IMR-90 (cell line): ENCODE measurements around the gene ZNF695. TPM values are rescaled to one million over a fixed set of nuclear protein-coding genes. Genes with fewer than 3 reads are reported as not detected.

Experiments used
- ATAC-seq: fragments of 200-7000 bp; cut with Tn5 transposase; 2 replicates; pipeline ENCODE4 v1.9.1; 2020; ENCODE audit warnings: low read depth, mild to moderate bottlenecking, moderate library complexity
- BruUV-seq: library from RNA; stranded (reverse); fragments of 400-500 nt; replicated peaks from 2 replicates; lab custom pipeline; 2021; lab: Mats Ljungman, UMichigan
- CTCF ChIA-PET: fragments of 300-600 bp; formaldehyde crosslinking; extraction: SDS; loops from one replicate; lab custom pipeline; 2021; ENCODE audit warnings: antibody characterized with exemption; lab: Yijun Ruan, JAX
- POLR2A ChIA-PET: fragments of 300-600 bp; sonication (Branson Sonifier 250); formaldehyde crosslinking; loops from one replicate; lab custom pipeline; 2022; ENCODE audit warnings: antibody characterized with exemption; ENCODE audit not compliant: unreplicated experiment; lab: Charles Lee
- DNase-seq: peaks from one replicate; pipeline ENCODE4 v3.0.0; 2013
- H2AFZ ChIP-seq: replicated peaks from 2 replicates; pipeline ENCODE3; 2013; ENCODE audit warnings: low read length, mild to moderate bottlenecking; ENCODE audit not compliant: poor library complexity
- H2AK5ac ChIP-seq: 2 replicates; pipeline ENCODE4 v1.6.1; 2013; ENCODE audit warnings: low read depth, low read length, inconsistent platforms
- H2AK9ac ChIP-seq: replicated peaks from 2 replicates; pipeline ENCODE3; 2013; ENCODE audit warnings: mild to moderate bottlenecking, low read depth, low read length, moderate library complexity; ENCODE audit not compliant: poor library complexity
- H2BK120ac ChIP-seq: 2 replicates; pipeline ENCODE4 v1.6.1; 2013; ENCODE audit warnings: low read depth, low read length, inconsistent platforms
- H2BK15ac ChIP-seq: 3 replicates; pipeline ENCODE4 v1.6.1; 2013; ENCODE audit warnings: low read depth, low read length, inconsistent platforms
- H2BK20ac ChIP-seq: 2 replicates; pipeline ENCODE4 v1.6.1; 2013; ENCODE audit warnings: low read depth, mild to moderate bottlenecking, inconsistent platforms, low read length, moderate library complexity
- H2BK5ac ChIP-seq: 2 replicates; pipeline ENCODE4 v1.6.1; 2013; ENCODE audit warnings: mild to moderate bottlenecking, low read depth, low read length, inconsistent platforms; ENCODE audit not compliant: poor library complexity, severe bottlenecking
- H3K14ac ChIP-seq: replicated peaks from 2 replicates; pipeline ENCODE4 v1.6.1; 2013; ENCODE audit warnings: low read depth, low read length, inconsistent platforms
- H3K18ac ChIP-seq: 2 replicates; pipeline ENCODE4 v1.6.1; 2013; ENCODE audit warnings: low read depth, low read length, control low read depth
- H3K23ac ChIP-seq: 2 replicates; pipeline ENCODE4 v1.6.1; 2013; ENCODE audit warnings: low read depth, low read length, inconsistent platforms
- H3K27ac ChIP-seq: 2 replicates; pipeline ENCODE4 v1.5.1; 2013; ENCODE audit warnings: mild to moderate bottlenecking, control low read depth, low read length; ENCODE audit not compliant: insufficient read depth
- H3K27me3 ChIP-seq: 2 replicates; pipeline ENCODE4 v1.6.1; 2013; ENCODE audit warnings: low read length; ENCODE audit not compliant: control insufficient read depth, insufficient read depth
- H3K36me3 ChIP-seq: 2 replicates; pipeline ENCODE4 v1.6.1; 2013; ENCODE audit warnings: low read length, mixed read lengths; ENCODE audit not compliant: control insufficient read depth, insufficient read depth
- H3K4ac ChIP-seq: 2 replicates; pipeline ENCODE4 v1.6.1; 2013; ENCODE audit warnings: low read depth, low read length, inconsistent platforms
- H3K4me1 ChIP-seq: 2 replicates; pipeline ENCODE4 v1.6.1; 2013; ENCODE audit warnings: low read length, mixed read lengths; ENCODE audit not compliant: control insufficient read depth, insufficient read depth
- H3K4me2 ChIP-seq: 2 replicates; pipeline ENCODE4 v1.6.1; 2013; ENCODE audit warnings: low read depth, mild to moderate bottlenecking, control low read depth, low read length, moderate library complexity
- H3K4me3 ChIP-seq: 2 replicates; pipeline ENCODE4 v1.5.1; 2013; ENCODE audit warnings: low read depth, mild to moderate bottlenecking, control low read depth, low read length, moderate library complexity; ENCODE audit not compliant: insufficient read depth
- H3K56ac ChIP-seq: 2 replicates; pipeline ENCODE4 v1.6.1; 2013; ENCODE audit warnings: low read length, inconsistent platforms; ENCODE audit not compliant: insufficient read depth; ENCODE audit errors: extremely low read depth
- H3K79me1 ChIP-seq, 2 experiments: 2 replicates each; pipeline ENCODE4 v1.6.1; 2013; ENCODE audit warnings: low read length in 2 of 2, inconsistent platforms in 1 of 2, low read depth in 1 of 2
- H3K9ac ChIP-seq: 2 replicates; pipeline ENCODE4 v1.6.1; 2013; ENCODE audit warnings: low read depth, low read length, control low read depth
- H3K9me1 ChIP-seq: 2 replicates; pipeline ENCODE4 v1.6.1; 2013; ENCODE audit warnings: low read length, inconsistent platforms; ENCODE audit not compliant: insufficient read depth
- H3K9me3 ChIP-seq: 2 replicates; pipeline ENCODE4 v1.6.1; 2013; ENCODE audit warnings: low read length; ENCODE audit not compliant: control insufficient read depth, insufficient read depth
- H4K20me1 ChIP-seq: 2 replicates; pipeline ENCODE4 v1.6.1; 2013; ENCODE audit warnings: low read length, inconsistent platforms; ENCODE audit not compliant: insufficient read depth
- H4K5ac ChIP-seq: 2 replicates; pipeline ENCODE4 v1.6.1; 2013; ENCODE audit warnings: mild to moderate bottlenecking, low read depth, low read length, control low read depth
- H4K8ac ChIP-seq, 2 experiments: 2 replicates each; pipeline ENCODE4 v1.6.1; 2013; ENCODE audit warnings: low read depth in 2 of 2, low read length in 2 of 2, control low read depth in 1 of 2, inconsistent platforms in 1 of 2
- H4K91ac ChIP-seq: 2 replicates; pipeline ENCODE4 v1.6.1; 2013; ENCODE audit warnings: low read depth, low read length, inconsistent platforms; ENCODE audit not compliant: insufficient read depth
- BHLHE40 ChIP-seq: fragments of 150-350 bp; IDR thresholded peaks from 2 replicates; pipeline ENCODE4 v1.6.1; 2016; ENCODE audit warnings: mild to moderate bottlenecking, low read depth, low read length
- CEBPB ChIP-seq: IDR thresholded peaks from 2 replicates; pipeline ENCODE4 v1.6.1; 2012; ENCODE audit warnings: low read depth, low read length, improper control_type of control experiment
- MAFK ChIP-seq: IDR thresholded peaks from 2 replicates; pipeline ENCODE4 v1.6.1; 2012; ENCODE audit warnings: low read depth, low read length, improper control_type of control experiment
- MAZ ChIP-seq: IDR thresholded peaks from 2 replicates; pipeline ENCODE4 v1.6.1; 2012; ENCODE audit warnings: low read depth, mild to moderate bottlenecking, low read length, improper control_type of control experiment, moderate library complexity, borderline replicate concordance
- NFE2L2 ChIP-seq: fragments of 150-350 bp; IDR thresholded peaks from 2 replicates; pipeline ENCODE4 v1.6.1; 2016; ENCODE audit warnings: low read depth, mild to moderate bottlenecking, low read length
- RAD21 ChIP-seq: IDR thresholded peaks from 2 replicates; pipeline ENCODE4 v1.6.1; 2012; ENCODE audit warnings: low read length, improper control_type of control experiment
- RCOR1 ChIP-seq: IDR thresholded peaks from 2 replicates; pipeline ENCODE4 v1.6.1; 2012; ENCODE audit warnings: mild to moderate bottlenecking, low read length, improper control_type of control experiment; ENCODE audit not compliant: insufficient replicate concordance
- SMC3 ChIP-seq: fragments of 150-350 bp; IDR thresholded peaks from 2 replicates; pipeline ENCODE4 v1.6.1; 2016; ENCODE audit warnings: low read depth, mild to moderate bottlenecking, antibody characterized with exemption, low read length, moderate library complexity
- USF2 ChIP-seq: fragments of 150-350 bp; IDR thresholded peaks from 2 replicates; pipeline ENCODE4 v1.6.1; 2017; ENCODE audit warnings: mild to moderate bottlenecking, antibody characterized with exemption, low read length, low read depth
- WGBS, 2 experiments: methylation state at CpG; one replicate each; pipeline versions ENCODE4 v1.1.5 to v1.1.7; 2013; ENCODE audit warnings: missing lambda C conversion rate in 2 of 2; ENCODE audit not compliant: insufficient read length in 1 of 2; ENCODE audit errors: extremely low coverage in 2 of 2; 5-methylcytosine and 5-hydroxymethylcytosine counted together
- dilution Hi-C: fragments of 300-500 bp; cut with HindIII; formaldehyde crosslinking; loops from one replicate; pipeline ENCODE4 v1.14.3; 2018; ENCODE audit warnings: low sequenced_read_pairs; ENCODE audit not compliant: unreplicated experiment
- in situ Hi-C: fragments of 300-500 bp; cut with MboI; formaldehyde crosslinking; loops from 3 replicates; pipeline ENCODE4 v1.14.3; 2019; ENCODE audit warnings: low sequenced_read_pairs, inconsistent platforms, mixed read lengths
- intact Hi-C: fragments of 100-400 bp; cut with micrococcal nuclease; formaldehyde crosslinking; loops from 2 replicates; pipeline ENCODE4 v1.10.0; 2022
- polyA plus RNA-seq, 3 experiments: library from polyadenylated mRNA; depleted of rRNA; stranded (reverse); fragments of >200 nt; gene quantifications; 2 replicates each; pipeline ENCODE4 v1.2.3, GENCODE V29; 2012; ENCODE audit warnings: low replicate concordance in 1 of 3
- total RNA-seq: library from RNA; depleted of rRNA; stranded (reverse); fragments of >200 nt; gene quantifications from 2 replicates; pipeline ENCODE4 v1.2.3, GENCODE V29; 2012
- TF ChIP-seq, protein P1 (sequence below): conservative IDR thresholded peaks from 2 replicates; pipeline ENCODE4 v1.5.1; 2012; ENCODE audit warnings: mild to moderate bottlenecking, low read depth, low read length, improper control_type of control experiment
- TF ChIP-seq, protein P2 (sequence below): fragments of 150-350 bp; IDR thresholded peaks from 2 replicates; pipeline ENCODE4 v1.6.1; 2016; ENCODE audit warnings: low read depth, mild to moderate bottlenecking, low read length, moderate library complexity, borderline replicate concordance

The ZNF695 gene
- total and polyA plus RNA-seq, 2 of the 4 experiments (the other 2 are of a cell fraction): 0.54 to 0.75 TPM

- Histone ChIP-seq H3K9me1 (no peaks in the 10 kb centered on the region), H3K14ac (no peak overlapping the region), H3K9ac (no peak overlapping the region), H3K79me1 (no peaks in the 10 kb centered on the region), H2BK120ac (no peak overlapping the region), H3K4me3 (no peak overlapping the region), H2BK15ac (no peak overlapping the region), H3K36me3 (no peaks in the 10 kb centered on the region), H3K23ac (no peak overlapping the region), H3K18ac (no peak overlapping the region), H4K5ac (no peak overlapping the region), H4K91ac (no peak overlapping the region), H2AK9ac (no peak overlapping the region), H2AK5ac (no peak overlapping the region), H2AFZ (no peak overlapping the region), H2BK5ac (no peak overlapping the region), H3K9me3 (peaks cover 32% of the 10 kb centered on the region), H4K20me1 (no peaks in the 10 kb centered on the region), H3K4me2 (no peak overlapping the region), H3K4ac (no peak overlapping the region), H3K27me3 (no peaks in the 10 kb centered on the region), H2BK20ac (no peak overlapping the region), H4K8ac (no peak overlapping the region), H3K4me1 (no peaks in the 10 kb centered on the region), H3K27ac (no peak overlapping the region), H3K56ac (no peak overlapping the region)
- in situ Hi-C loops (no loop called here), dilution Hi-C loops (no loop called here), intact Hi-C loops (no loop called here)
- WGBS, 2 experiments: 80 to 81% methylated on average over 1 of the region's 2 CpGs
- TF ChIP-seq USF2 (no peak), MAZ (no peak), BHLHE40 (no peak), NFE2L2 (no peak), SMC3 (no peak), RAD21 (no peak), CEBPB (no peak), MAFK (no peak), RCOR1 (no peak)
- TF ChIP-seq, protein P1, sequence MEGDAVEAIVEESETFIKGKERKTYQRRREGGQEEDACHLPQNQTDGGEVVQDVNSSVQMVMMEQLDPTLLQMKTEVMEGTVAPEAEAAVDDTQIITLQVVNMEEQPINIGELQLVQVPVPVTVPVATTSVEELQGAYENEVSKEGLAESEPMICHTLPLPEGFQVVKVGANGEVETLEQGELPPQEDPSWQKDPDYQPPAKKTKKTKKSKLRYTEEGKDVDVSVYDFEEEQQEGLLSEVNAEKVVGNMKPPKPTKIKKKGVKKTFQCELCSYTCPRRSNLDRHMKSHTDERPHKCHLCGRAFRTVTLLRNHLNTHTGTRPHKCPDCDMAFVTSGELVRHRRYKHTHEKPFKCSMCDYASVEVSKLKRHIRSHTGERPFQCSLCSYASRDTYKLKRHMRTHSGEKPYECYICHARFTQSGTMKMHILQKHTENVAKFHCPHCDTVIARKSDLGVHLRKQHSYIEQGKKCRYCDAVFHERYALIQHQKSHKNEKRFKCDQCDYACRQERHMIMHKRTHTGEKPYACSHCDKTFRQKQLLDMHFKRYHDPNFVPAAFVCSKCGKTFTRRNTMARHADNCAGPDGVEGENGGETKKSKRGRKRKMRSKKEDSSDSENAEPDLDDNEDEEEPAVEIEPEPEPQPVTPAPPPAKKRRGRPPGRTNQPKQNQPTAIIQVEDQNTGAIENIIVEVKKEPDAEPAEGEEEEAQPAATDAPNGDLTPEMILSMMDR: no peak
- TF ChIP-seq, protein P2, sequence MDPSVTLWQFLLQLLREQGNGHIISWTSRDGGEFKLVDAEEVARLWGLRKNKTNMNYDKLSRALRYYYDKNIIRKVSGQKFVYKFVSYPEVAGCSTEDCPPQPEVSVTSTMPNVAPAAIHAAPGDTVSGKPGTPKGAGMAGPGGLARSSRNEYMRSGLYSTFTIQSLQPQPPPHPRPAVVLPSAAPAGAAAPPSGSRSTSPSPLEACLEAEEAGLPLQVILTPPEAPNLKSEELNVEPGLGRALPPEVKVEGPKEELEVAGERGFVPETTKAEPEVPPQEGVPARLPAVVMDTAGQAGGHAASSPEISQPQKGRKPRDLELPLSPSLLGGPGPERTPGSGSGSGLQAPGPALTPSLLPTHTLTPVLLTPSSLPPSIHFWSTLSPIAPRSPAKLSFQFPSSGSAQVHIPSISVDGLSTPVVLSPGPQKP: no peak
- no TSS peak for BruUV-seq
- DNase-seq: no peak
- CTCF ChIA-PET: no interaction called here
- no peak for ATAC-seq
- POLR2A ChIA-PET: no interaction called here
Measured at GRCh38 chr1:246989901-246990300, 18.0 kb downstream of the ZNF695 start.
